ENCODE data around the gene TMEM161A.

DNA sequence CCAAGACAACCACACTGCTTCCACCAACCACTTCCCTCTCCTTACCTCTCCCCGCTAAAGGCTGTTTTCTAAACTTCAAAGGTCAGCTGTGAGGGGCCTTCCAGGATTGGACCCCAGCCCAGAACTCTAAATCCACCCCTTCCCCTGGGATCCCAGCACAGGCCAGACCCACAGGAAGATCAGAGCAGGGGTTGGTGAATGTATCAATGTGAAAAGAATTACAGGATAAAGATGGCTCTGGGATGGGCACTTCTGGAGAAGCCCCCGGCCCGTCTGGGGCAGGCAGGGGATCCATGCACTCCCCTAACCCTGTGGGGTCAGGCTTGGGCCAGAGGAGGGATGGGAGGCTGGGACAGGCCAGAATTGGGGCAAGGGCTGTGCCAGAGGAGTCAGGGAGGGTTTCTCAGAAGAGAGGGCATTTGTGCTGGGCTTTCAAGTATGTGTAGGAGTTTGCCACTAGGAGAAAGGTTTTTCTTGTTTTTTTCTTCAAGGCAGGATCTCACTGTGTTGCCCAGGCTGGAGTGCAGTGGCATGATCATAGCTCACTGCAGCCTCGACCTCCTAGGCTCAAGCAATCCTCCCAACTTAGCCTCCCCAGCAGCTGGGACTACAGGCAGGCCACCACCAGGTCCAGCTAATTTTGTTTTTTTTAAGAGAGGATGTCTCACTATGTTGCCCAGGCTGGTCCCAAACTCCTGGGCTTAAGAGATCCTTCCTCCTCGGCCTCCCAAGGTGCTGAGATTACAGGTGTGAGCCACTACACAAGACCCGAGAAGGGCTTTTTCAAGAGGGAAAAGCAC is 32.8 kb upstream of the TMEM161A start:
- TF ChIP-seq, protein P1, sequence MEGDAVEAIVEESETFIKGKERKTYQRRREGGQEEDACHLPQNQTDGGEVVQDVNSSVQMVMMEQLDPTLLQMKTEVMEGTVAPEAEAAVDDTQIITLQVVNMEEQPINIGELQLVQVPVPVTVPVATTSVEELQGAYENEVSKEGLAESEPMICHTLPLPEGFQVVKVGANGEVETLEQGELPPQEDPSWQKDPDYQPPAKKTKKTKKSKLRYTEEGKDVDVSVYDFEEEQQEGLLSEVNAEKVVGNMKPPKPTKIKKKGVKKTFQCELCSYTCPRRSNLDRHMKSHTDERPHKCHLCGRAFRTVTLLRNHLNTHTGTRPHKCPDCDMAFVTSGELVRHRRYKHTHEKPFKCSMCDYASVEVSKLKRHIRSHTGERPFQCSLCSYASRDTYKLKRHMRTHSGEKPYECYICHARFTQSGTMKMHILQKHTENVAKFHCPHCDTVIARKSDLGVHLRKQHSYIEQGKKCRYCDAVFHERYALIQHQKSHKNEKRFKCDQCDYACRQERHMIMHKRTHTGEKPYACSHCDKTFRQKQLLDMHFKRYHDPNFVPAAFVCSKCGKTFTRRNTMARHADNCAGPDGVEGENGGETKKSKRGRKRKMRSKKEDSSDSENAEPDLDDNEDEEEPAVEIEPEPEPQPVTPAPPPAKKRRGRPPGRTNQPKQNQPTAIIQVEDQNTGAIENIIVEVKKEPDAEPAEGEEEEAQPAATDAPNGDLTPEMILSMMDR (IDR thresholded peaks at IDR 0.05) = no peak
- TF ChIP-seq POLR2A (IDR thresholded peaks at IDR 0.05) = no peak

Measured in heart left ventricle (tissue), 13 donors.